HCT116 (cell line): ENCODE results near the gene ARHGAP27. TPM values are rescaled to one million over a fixed set of nuclear protein-coding genes. Genes with fewer than 3 reads are reported as not detected.

Experiments used
- ATAC-seq: fragments of 200-7000 bp; cut with Tn5 transposase; 2 replicates; pipeline ENCODE4 v1.9.1; 2020; ENCODE audit warnings: mild to moderate bottlenecking, moderate library complexity
- BruUV-seq: library from RNA; stranded (reverse); fragments of 400-500 nt; replicated peaks from 2 replicates; lab custom pipeline; 2021; lab: Mats Ljungman, UMichigan
- CTCF ChIA-PET: fragments of 300-600 bp; sonication (Branson Sonifier 250); formaldehyde crosslinking; loops from one replicate; lab custom pipeline; 2021; ENCODE audit warnings: antibody characterized with exemption; lab: Charles Lee
- POLR2A ChIA-PET: fragments of 300-600, 350-600 bp; sonication (Branson Sonifier 250); formaldehyde crosslinking; loops from one replicate; lab custom pipeline; 2021; ENCODE audit warnings: antibody characterized with exemption; lab: Charles Lee
- RAD21 ChIA-PET, 2 experiments: fragments of 300-600 bp; sonication (Branson Sonifier 250); formaldehyde crosslinking; loops; one replicate each; lab custom pipeline; 2023; ENCODE audit warnings: low total read pairs in 2 of 2; ENCODE audit not compliant: uncharacterized antibody in 2 of 2, unreplicated experiment in 2 of 2, low non-redundant PET in 1 of 2; lab: Charles Lee
- DNase-seq: peaks from one replicate; pipeline ENCODE4 v3.0.0-alpha.2; 2010; ENCODE audit warnings: low read depth, low spot score
- H2AFZ ChIP-seq: fragments of 200-600 bp; shearing (Covaris generic), sonication (generic); 2 replicates; pipeline ENCODE4 v1.6.1; 2017; ENCODE audit warnings: low read depth, mixed run types, mixed read lengths, antibody characterized with exemption, low read length; ENCODE audit not compliant: poor library complexity, severe bottlenecking
- H3K27ac ChIP-seq: 2 replicates; pipeline ENCODE4 v1.5.1; 2012; ENCODE audit warnings: low read depth, low read length
- H3K27me3 ChIP-seq: fragments of 200-600 bp; sonication (generic); 2 replicates; pipeline ENCODE4 v1.6.1; 2016; ENCODE audit warnings: mixed run types, low read length, mixed read lengths; ENCODE audit not compliant: insufficient read depth
- H3K36me3 ChIP-seq, 2 experiments: fragments of 200-500 bp in 1 of 2; fragments of 200-600 bp in 1 of 2; sonication (Bioruptor generic) in 1 of 2; sonication (generic) in 1 of 2; 2 replicates each; pipeline versions ENCODE4 v1.5.1 to v1.6.1; 2014 to 2016; ENCODE audit warnings: low read length in 2 of 2, inconsistent platforms in 1 of 2, mixed read lengths in 1 of 2, mixed run types in 1 of 2; ENCODE audit not compliant: insufficient read depth in 2 of 2, control insufficient read depth in 1 of 2
- H3K4me1 ChIP-seq, 2 experiments: fragments of 200-600 bp in 1 of 2; sonication (generic) in 1 of 2; 2 replicates each; pipeline versions ENCODE4 v1.5.1 to v1.6.1; 2012 to 2017; ENCODE audit warnings: low read length in 2 of 2, inconsistent platforms in 1 of 2, mild to moderate bottlenecking in 1 of 2, mixed read lengths in 1 of 2, mixed run types in 1 of 2, moderate library complexity in 1 of 2; ENCODE audit not compliant: insufficient read depth in 2 of 2, control insufficient read depth in 1 of 2
- H3K4me2 ChIP-seq: fragments of 200-600 bp; sonication (generic); 2 replicates; pipeline ENCODE4 v1.6.1; 2017; ENCODE audit warnings: mixed run types, low read length, mixed read lengths
- H3K4me3 ChIP-seq, 2 experiments: fragments of 200-600 bp in 1 of 2; sonication (generic) in 1 of 2; replicated peaks in 1 of 2; 2 replicates each; pipeline ENCODE4 v1.5.1; 2011 to 2016; ENCODE audit warnings: low read length in 2 of 2, control low read depth in 1 of 2, low read depth in 1 of 2, mild to moderate bottlenecking in 1 of 2, mixed read lengths in 1 of 2, mixed run types in 1 of 2
- H3K79me2 ChIP-seq: fragments of 200-600 bp; sonication (generic); 2 replicates; pipeline ENCODE4 v1.6.1; 2017; ENCODE audit warnings: mild to moderate bottlenecking, mixed run types, low read length, moderate library complexity, mixed read lengths; ENCODE audit not compliant: insufficient read depth
- H3K9ac ChIP-seq: fragments of 200-600 bp; sonication (generic); 2 replicates; pipeline ENCODE4 v1.6.1; 2016; ENCODE audit warnings: low read length, mixed read lengths
- H3K9me2 ChIP-seq: fragments of 200-600 bp; sonication (generic), shearing (Covaris generic); 2 replicates; pipeline ENCODE4 v1.6.1; 2017; ENCODE audit warnings: mixed run types, mild to moderate bottlenecking, moderate library complexity; ENCODE audit not compliant: insufficient read depth
- H3K9me3 ChIP-seq, 2 experiments: fragments of 200-500 bp in 1 of 2; fragments of 200-600 bp in 1 of 2; sonication (Bioruptor generic) in 1 of 2; sonication (generic) in 1 of 2; 2 replicates each; pipeline ENCODE4 v1.6.1; 2014 to 2017; ENCODE audit warnings: low read length in 2 of 2, mixed read lengths in 2 of 2, inconsistent platforms in 1 of 2, low read depth in 1 of 2, mild to moderate bottlenecking in 1 of 2, mixed run types in 1 of 2, moderate library complexity in 1 of 2; ENCODE audit not compliant: control insufficient read depth in 1 of 2, insufficient read depth in 1 of 2
- H4K20me1 ChIP-seq: fragments of 200-600 bp; sonication (generic), shearing (Covaris generic); 2 replicates; pipeline ENCODE4 v1.6.1; 2017; ENCODE audit warnings: mixed run types, mild to moderate bottlenecking, moderate library complexity; ENCODE audit not compliant: insufficient read depth
- ATF3 ChIP-seq: IDR thresholded peaks from 2 replicates; pipeline ENCODE4 v1.6.1; 2012
- CBX3 ChIP-seq: IDR thresholded peaks from 2 replicates; pipeline ENCODE4 v1.6.1; 2012; ENCODE audit warnings: low read depth
- CEBPB ChIP-seq: IDR thresholded peaks from 2 replicates; pipeline ENCODE4 v1.6.1; 2012; ENCODE audit warnings: low read depth
- CTCF ChIP-seq, 3 experiments: fragments of 200-600 bp in 1 of 3; sonication (generic) in 1 of 3; IDR thresholded peaks in 2 of 3; conservative IDR thresholded peaks in 1 of 3; 2 replicates each; pipeline ENCODE4 v1.5.1; 2012 to 2017; ENCODE audit warnings: low read depth in 2 of 3, low read length in 2 of 3, antibody characterized with exemption in 1 of 3, borderline replicate concordance in 1 of 3, control low read depth in 1 of 3, mild to moderate bottlenecking in 1 of 3, mixed read lengths in 1 of 3, mixed run types in 1 of 3, moderate library complexity in 1 of 3; ENCODE audit not compliant: insufficient read depth in 1 of 3
- ELF1 ChIP-seq: IDR thresholded peaks from 2 replicates; pipeline ENCODE4 v1.6.1; 2012; ENCODE audit warnings: low read depth, borderline replicate concordance
- EZH2 ChIP-seq: fragments of 200-600 bp; sonication (generic); IDR thresholded peaks from 2 replicates; pipeline ENCODE4 v1.6.1; 2017; ENCODE audit warnings: antibody characterized with exemption, mixed run types
- JUND ChIP-seq: IDR thresholded peaks from 2 replicates; pipeline ENCODE4 v1.6.1; 2012
- MAX ChIP-seq: IDR thresholded peaks from 2 replicates; pipeline ENCODE4 v1.6.1; 2012
- POLR2A ChIP-seq: IDR thresholded peaks from 2 replicates; pipeline ENCODE4 v1.7.0; 2011; ENCODE audit warnings: borderline replicate concordance; ENCODE audit not compliant: insufficient read depth, insufficient read length; ENCODE audit errors: extremely low read depth
- POLR2AphosphoS5 ChIP-seq: IDR thresholded peaks from 2 replicates; pipeline ENCODE4 v1.6.1; 2011; ENCODE audit warnings: mild to moderate bottlenecking, low read depth, low read length, moderate library complexity
- REST ChIP-seq: IDR thresholded peaks from 2 replicates; pipeline ENCODE4 v1.6.1; 2012; ENCODE audit warnings: low read depth
- SIN3A ChIP-seq: IDR thresholded peaks from 2 replicates; pipeline ENCODE4 v1.6.1; 2012; ENCODE audit warnings: low read depth
- SP1 ChIP-seq: IDR thresholded peaks from 2 replicates; pipeline ENCODE4 v1.6.1; 2012; ENCODE audit warnings: low read depth
- SRF ChIP-seq: IDR thresholded peaks from 2 replicates; pipeline ENCODE4 v1.6.1; 2012; ENCODE audit warnings: low read depth
- TCF7L2 ChIP-seq: IDR thresholded peaks from 2 replicates; pipeline ENCODE4 v1.7.0; 2011; ENCODE audit warnings: borderline replicate concordance, inconsistent platforms; ENCODE audit not compliant: insufficient read depth, insufficient read length; ENCODE audit errors: extremely low read depth
- ZBTB33 ChIP-seq: IDR thresholded peaks from 2 replicates; pipeline ENCODE4 v1.6.1; 2011; ENCODE audit warnings: mild to moderate bottlenecking, low read length, moderate library complexity; ENCODE audit not compliant: insufficient replicate concordance; ENCODE audit errors: extremely low read depth
- ZFX ChIP-seq: fragments of 450-650 bp; IDR thresholded peaks from 2 replicates; pipeline ENCODE4 v1.6.1; 2017
- ZNF274 ChIP-seq: fragments of 200-500 bp; sonication (Bioruptor generic); IDR thresholded peaks from 2 replicates; pipeline ENCODE4 v1.6.1; 2014; ENCODE audit warnings: mild to moderate bottlenecking, low read depth, low read length, inconsistent platforms
- intact Hi-C: fragments of 100-400 bp; cut with micrococcal nuclease; formaldehyde crosslinking; loops from 2 replicates; pipeline ENCODE4 v1.10.0; 2022
- total RNA-seq: library from RNA; stranded (reverse); gene quantifications from one replicate; pipeline ENCODE4 v1.2.1, GENCODE V29; 2021; ENCODE audit not compliant: unreplicated experiment

Gene ARHGAP27
- total RNA-seq, 1 experiment from 2014 or later: 46.7 TPM

GRCh38 chr17:45441526-45442310 lies 9.0 kb upstream of the ARHGAP27 start:
- H3K36me3 ChIP-seq: 0 out of 4 replicates have a peak, but pooled peaks cover 0 to 4% of the 10 kb centered on the region in 2 experiments
- no peaks in the 10 kb centered on the region for H4K20me1 ChIP-seq
- ATAC-seq: no peak
- BruUV-seq: no TSS peak
- RAD21 ChIA-PET: no interaction called here
- H3K27ac ChIP-seq: no peak overlapping the region
- POLR2A ChIA-PET: no interaction called here
- H2AFZ ChIP-seq: no peak overlapping the region
- no peaks in the 10 kb centered on the region for H3K27me3 ChIP-seq
- TF ChIP-seq CEBPB (no peak), EZH2 (no peak), ELF1 (no peak), POLR2A (no peak), SIN3A (no peak), JUND (no peak), CBX3 (no peak), POLR2AphosphoS5 (no peak), ZBTB33 (no peak), CTCF (IDR thresholded peaks at IDR 0.05 in 2 of 3, conservative IDR thresholded peaks at IDR 0.05 in 1 of 3; ENCODE audit: borderline replicate concordance in 1 of 3, insufficient read depth in 1 of 3, low read depth in 2 of 3, low read length in 2 of 3) (no peak), TCF7L2 (no peak), SRF (no peak), ZFX (no peak), SP1 (no peak), ATF3 (no peak), MAX (no peak), ZNF274 (no peak), REST (no peak)
- H3K9me3 ChIP-seq: no peaks in the 10 kb centered on the region
- DNase-seq: no peak
- H3K9ac ChIP-seq: no peak overlapping the region
- H3K4me3 ChIP-seq: no peak overlapping the region
- H3K4me2 ChIP-seq: no peak overlapping the region
- CTCF ChIA-PET: no interaction called here
- no peaks in the 10 kb centered on the region for H3K79me2 ChIP-seq
- H3K9me2 ChIP-seq: no peaks in the 10 kb centered on the region
- peaks cover 19 to 28% of the 10 kb centered on the region in 2 experiments; a peak in 3 of 4 replicates for H3K4me1 ChIP-seq
- intact Hi-C loops: no loop called here
